HG02642 (cell line): ENCODE data around the gene ANKRD39.

Experiments used
- ATAC-seq: cut with Tn5 transposase; IDR thresholded peaks from one replicate; pipeline ENCODE4 v1.9.1; 2021; ENCODE audit warnings: mild to moderate bottlenecking; ENCODE audit not compliant: unreplicated experiment, poor library complexity

ANKRD39 gene

GRCh38 chr2:96835830-96836229, 22.0 kb downstream of the ANKRD39 start:
- ATAC-seq = no peak

- no peak for ATAC-seq
Measured at GRCh38 chr2:96832754-96833507, 24.9 kb downstream of the ANKRD39 start.

- ATAC-seq = no peak
Measured at GRCh38 chr2:96832408-96832753, 25.4 kb downstream of the ANKRD39 start.

GRCh38 chr2:96831679-96832078, 26.1 kb downstream of the ANKRD39 start:
- ATAC-seq = no peak

- no peak for ATAC-seq
Measured at GRCh38 chr2:96830044-96830562, 27.7 kb downstream of the ANKRD39 start.

- no peak for ATAC-seq
Measured at GRCh38 chr2:96828874-96829273, 28.9 kb downstream of the ANKRD39 start.

GRCh38 chr2:96828436-96828835, 29.4 kb downstream of the ANKRD39 start:
- ATAC-seq = no peak

- ATAC-seq = no peak
Measured at GRCh38 chr2:96826546-96827278, 31.1 kb downstream of the ANKRD39 start.

- ATAC-seq = no peak
Measured at GRCh38 chr2:96825057-96825456, 32.8 kb downstream of the ANKRD39 start.

- ATAC-seq = no peak
Measured at GRCh38 chr2:96824079-96824870, 33.5 kb downstream of the ANKRD39 start.

GRCh38 chr2:96823198-96823597, 34.6 kb downstream of the ANKRD39 start:
- no peak for ATAC-seq

- ATAC-seq = no peak
Measured at GRCh38 chr2:96822786-96823185, 35.0 kb downstream of the ANKRD39 start.

GRCh38 chr2:96821113-96821675, 36.6 kb downstream of the ANKRD39 start:
- ATAC-seq = no peak

GRCh38 chr2:96819876-96820511, 37.8 kb downstream of the ANKRD39 start:
- ATAC-seq = no peak

GRCh38 chr2:96819128-96819875, 38.5 kb downstream of the ANKRD39 start:
- ATAC-seq = no peak

GRCh38 chr2:96817882-96818281, 39.9 kb downstream of the ANKRD39 start:
- ATAC-seq = no peak

GRCh38 chr2:96816836-96817702, 40.7 kb downstream of the ANKRD39 start:
- peak; percentile 2 for ATAC-seq

GRCh38 chr2:96816127-96816835, 41.5 kb downstream of the ANKRD39 start, which contains the start of gene CNNM3:
Gene CNNM3 (plus strand): TSS chr2:96816268. CDS start chr2:96816278, 10 bp downstream.
- peak; percentile 88 for ATAC-seq
